ENCODE measurements around the gene REC8. TPM values are rescaled to one million over a fixed set of nuclear protein-coding genes. Genes with fewer than 3 reads are reported as not detected.

Gene REC8
- total RNA-seq, 1 donor from 2014 or later = 18.4 TPM

DNA sequence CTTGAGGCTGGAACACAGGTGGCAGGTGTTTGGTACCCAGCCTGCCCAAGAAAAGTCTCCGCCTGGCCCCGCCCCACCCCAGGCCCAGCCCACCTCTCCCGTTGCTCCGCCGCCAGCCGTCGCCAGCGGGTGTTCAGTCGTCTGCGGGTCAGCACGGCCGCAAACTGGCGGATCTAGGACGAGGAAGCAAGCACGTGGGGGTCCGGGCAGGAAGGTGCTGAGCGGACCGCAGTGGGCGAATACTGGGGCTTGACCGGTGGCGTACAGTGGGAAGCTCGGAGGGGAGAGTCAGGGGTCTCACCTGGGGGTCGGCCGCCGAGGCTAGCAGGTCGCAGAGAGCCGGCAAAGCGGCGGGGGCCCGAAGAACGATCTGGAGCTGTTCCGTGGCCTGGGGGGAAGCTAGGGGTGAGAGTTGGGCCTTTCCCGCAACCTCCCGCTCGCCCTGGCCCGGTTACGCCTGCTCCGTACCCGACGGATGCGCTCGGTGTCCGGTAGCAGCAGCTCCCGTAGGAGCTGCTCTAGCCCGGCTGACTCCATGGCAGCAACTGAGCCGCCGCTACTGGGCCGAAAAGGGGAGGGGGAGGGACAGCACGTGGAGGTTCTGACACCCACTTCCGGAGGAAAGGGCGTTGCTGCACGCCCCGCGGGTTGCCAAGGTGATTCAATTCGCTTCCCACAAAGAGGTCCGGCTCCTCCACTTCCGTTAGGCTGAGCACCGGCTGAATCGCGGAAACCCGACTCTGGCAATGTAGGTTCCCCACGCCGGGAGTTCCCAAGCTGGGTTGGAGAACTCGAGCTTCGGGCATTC is 16.6 kb downstream of the REC8 start, which contains the start of gene IPO4:
Gene IPO4, minus strand, starts transcription at position 566 of the 808 bp plus-strand sequence. Its CDS starts 29 bp downstream, at position 537.
- no peak for TF ChIP-seq CTCF (IDR thresholded peaks at IDR 0.05)
- Histone ChIP-seq H3K36me3 (peaks cover 68% of the 10 kb centered on the region), H3K4me1 (peaks cover 20% of the 10 kb centered on the region), H3K27me3 (ENCODE audit: low read depth) (no peaks in the 10 kb centered on the region), H3K9me3 (no peaks in the 10 kb centered on the region), H3K4me3 (peak within 1 kb of the TSS; percentile 80), H3K27ac (peak within 1 kb of the TSS; percentile 70)
- DNase-seq (peak; percentile 94), ATAC-seq (peak; percentile 97)
- intact Hi-C loops (cut with DNase I) = no loop called here

- H3K4me3 ChIP-seq = peak overlapping the region; percentile 80
- TF ChIP-seq CTCF (IDR thresholded peaks at IDR 0.05) = no peak
- DNase-seq (no peak), ATAC-seq (no peak)
- peak overlapping the region; percentile 70 for H3K27ac ChIP-seq
- intact Hi-C loops (cut with DNase I) = no loop called here
- H3K4me1 ChIP-seq = peaks cover 21% of the 10 kb centered on the region
- no peaks in the 10 kb centered on the region for H3K9me3 ChIP-seq
- no peaks in the 10 kb centered on the region for H3K27me3 ChIP-seq (ENCODE audit: low read depth)
- H3K36me3 ChIP-seq = peaks cover 62% of the 10 kb centered on the region
These were observed 17.1 kb downstream of the REC8 start for GRCh38 chr14:24189059-24189375.

GRCh38 chr14:24189460-24189859 is 17.6 kb downstream of the REC8 start:
- Histone ChIP-seq H3K27ac (no peak overlapping the region), H3K27me3 (ENCODE audit: low read depth) (no peaks in the 10 kb centered on the region), H3K4me3 (no peak overlapping the region), H3K9me3 (no peaks in the 10 kb centered on the region), H3K36me3 (peaks cover 57% of the 10 kb centered on the region), H3K4me1 (peaks cover 25% of the 10 kb centered on the region)
- intact Hi-C loops (cut with DNase I) = no loop called here
- DNase-seq = no peak
- TF ChIP-seq CTCF (IDR thresholded peaks at IDR 0.05) = no peak
- ATAC-seq = no peak

DNA sequence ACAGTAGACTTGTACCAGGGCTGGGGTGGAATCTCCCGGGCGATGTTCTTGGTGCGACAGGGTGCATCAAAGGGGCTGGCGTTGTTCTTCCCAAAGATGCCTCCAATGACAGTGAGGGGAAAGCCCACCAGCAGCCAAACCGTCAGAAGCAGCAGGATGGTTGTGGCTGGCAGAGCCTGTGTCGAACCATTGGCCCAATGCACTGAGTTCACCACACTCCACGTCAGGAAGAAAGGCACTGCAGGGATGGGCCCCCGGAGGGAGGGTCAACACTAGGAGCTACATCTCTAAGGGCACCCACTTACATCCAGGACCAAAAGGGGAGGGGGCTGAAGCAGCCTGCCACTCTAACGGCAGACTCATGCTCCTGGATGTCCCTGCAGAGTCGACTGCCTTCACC is 18.5 kb downstream of the REC8 start:
- TF ChIP-seq CTCF (IDR thresholded peaks at IDR 0.05) = no peak
- intact Hi-C loops (cut with DNase I) = no loop called here
- Histone ChIP-seq H3K9me3 (no peaks in the 10 kb centered on the region), H3K27ac (no peak overlapping the region), H3K4me3 (no peak overlapping the region), H3K27me3 (ENCODE audit: low read depth) (no peaks in the 10 kb centered on the region), H3K4me1 (peaks cover 30% of the 10 kb centered on the region), H3K36me3 (peaks cover 48% of the 10 kb centered on the region)
- ATAC-seq (no peak), DNase-seq (no peak)

DNA sequence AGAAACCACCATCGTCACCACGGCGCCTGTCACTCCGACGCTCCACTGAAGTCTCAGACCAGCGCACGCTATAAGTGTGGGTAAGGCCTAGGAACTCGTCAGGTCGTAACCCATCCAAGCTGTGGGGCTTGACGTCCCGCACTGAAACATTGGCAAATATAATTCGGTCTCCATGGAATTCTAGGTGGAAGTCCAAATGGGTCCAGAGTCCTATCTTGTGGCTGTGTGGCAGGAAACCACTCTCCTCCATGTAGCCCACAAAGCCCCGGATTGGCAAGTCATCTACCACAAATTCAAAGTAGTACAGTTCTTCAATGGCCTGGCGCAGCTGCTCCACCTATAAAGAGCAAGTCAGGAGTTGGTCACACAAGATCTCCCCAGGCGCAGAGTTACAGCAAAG is 21.1 kb downstream of the REC8 start:
- Histone ChIP-seq H3K9me3 (no peaks in the 10 kb centered on the region), H3K36me3 (peaks cover 33% of the 10 kb centered on the region), H3K27ac (no peak overlapping the region), H3K4me1 (peaks cover 34% of the 10 kb centered on the region), H3K27me3 (ENCODE audit: low read depth) (no peaks in the 10 kb centered on the region), H3K4me3 (no peak overlapping the region)
- DNase-seq (no peak), ATAC-seq (no peak)
- TF ChIP-seq CTCF (IDR thresholded peaks at IDR 0.05) = no peak
- intact Hi-C loops (cut with DNase I) = no loop called here
